ENCODE measurements around the gene MEX3D. TPM values are rescaled to one million over a fixed set of nuclear protein-coding genes. Genes with fewer than 3 reads are reported as not detected.

Gene MEX3D
- total and polyA plus RNA-seq, 4 donors: 0.92 to 9.1 (median 5.2) TPM

- WGBS: 96% methylated on average over 87 of the region's 87 CpGs
- no peak overlapping the region for H3K4me3 ChIP-seq (ENCODE audit: low read depth in 1 of 3, low read length in 3 of 3)
- H3K9ac ChIP-seq (ENCODE audit: low read depth in 1 of 2, low read length in 2 of 2): no peak overlapping the region
- H3K27ac ChIP-seq (ENCODE audit: low read depth in 1 of 2, low read length in 2 of 2): no peak overlapping the region
- no peaks in the 10 kb centered on the region for H3K9me3 ChIP-seq (ENCODE audit: control insufficient read depth in 4 of 4, low read length in 3 of 4)
- peaks cover 5 to 29% (median 12%) of the 10 kb centered on the region in 4 donors for H3K36me3 ChIP-seq (ENCODE audit: control insufficient read depth in 4 of 4, insufficient read depth in 3 of 4, low read depth in 1 of 4, low read length in 3 of 4)
- TF ChIP-seq REST (IDR thresholded peaks at IDR 0.05): no peak
- TF ChIP-seq YY1 (IDR thresholded peaks at IDR 0.05): no peak
- TF ChIP-seq EGR1 (IDR thresholded peaks at IDR 0.05; ENCODE audit: low read depth in 2 of 2): no peak
- no peak for TF ChIP-seq RXRA (IDR thresholded peaks at IDR 0.05)
- no peak for TF ChIP-seq SP1 (IDR thresholded peaks at IDR 0.05)
- TF ChIP-seq HNF4A (conservative IDR thresholded peaks at IDR 0.05): no peak
- no peak for TF ChIP-seq GABPA (IDR thresholded peaks at IDR 0.05 in 1 of 2, conservative IDR thresholded peaks at IDR 0.05 in 1 of 2)
- no peak for TF ChIP-seq MAX (IDR thresholded peaks at IDR 0.05)
- no peaks in the 10 kb centered on the region for H3K27me3 ChIP-seq (ENCODE audit: control insufficient read depth in 4 of 4, insufficient read depth in 4 of 4, low read length in 3 of 4)
- peaks cover 6 to 21% (median 15%) of the 10 kb centered on the region in 4 donors for H3K4me1 ChIP-seq (ENCODE audit: control insufficient read depth in 4 of 4, insufficient read depth in 4 of 4, low read length in 3 of 4)
- DNase-seq (ENCODE audit: low spot score): no peak
Measured at GRCh38 chr19:1584500-1585242, 16.5 kb upstream of the MEX3D start.

- 78% methylated on average over 9 of the region's 9 CpGs for WGBS
- Histone ChIP-seq H3K27ac (ENCODE audit: low read depth in 1 of 2, low read length in 2 of 2) (no peak overlapping the region), H3K4me3 (ENCODE audit: low read depth in 1 of 3, low read length in 3 of 3) (no peak overlapping the region), H3K9me3 (ENCODE audit: control insufficient read depth in 4 of 4, low read length in 3 of 4) (no peaks in the 10 kb centered on the region), H3K36me3 (ENCODE audit: control insufficient read depth in 4 of 4, insufficient read depth in 3 of 4, low read depth in 1 of 4, low read length in 3 of 4) (peaks cover 5 to 43% (median 12%) of the 10 kb centered on the region in 4 donors), H3K27me3 (ENCODE audit: control insufficient read depth in 4 of 4, insufficient read depth in 4 of 4, low read length in 3 of 4) (no peaks in the 10 kb centered on the region), H3K9ac (ENCODE audit: low read depth in 1 of 2, low read length in 2 of 2) (no peak overlapping the region), H3K4me1 (ENCODE audit: control insufficient read depth in 4 of 4, insufficient read depth in 4 of 4, low read length in 3 of 4) (peaks cover 0 to under 1% (median 0%) of the 10 kb centered on the region in 4 donors)
- no peak for TF ChIP-seq RAD21 (IDR thresholded peaks at IDR 0.05)
- TF ChIP-seq HNF4A (conservative IDR thresholded peaks at IDR 0.05): no peak
- no peak for TF ChIP-seq FOXA2 (IDR thresholded peaks at IDR 0.05)
- TF ChIP-seq SP1 (IDR thresholded peaks at IDR 0.05): no peak
- no peak for DNase-seq (ENCODE audit: low spot score)
Measured at GRCh38 chr19:1582201-1582600, 14.1 kb upstream of the MEX3D start.

- peaks cover 5 to 46% (median 14%) of the 10 kb centered on the region in 4 donors for H3K36me3 ChIP-seq (ENCODE audit: control insufficient read depth in 4 of 4, insufficient read depth in 3 of 4, low read depth in 1 of 4, low read length in 3 of 4)
- H3K4me1 ChIP-seq (ENCODE audit: control insufficient read depth in 4 of 4, insufficient read depth in 4 of 4, low read length in 3 of 4): no peaks in the 10 kb centered on the region
- H3K27ac ChIP-seq (ENCODE audit: low read depth in 1 of 2, low read length in 2 of 2): no peak overlapping the region
- no peaks in the 10 kb centered on the region for H3K27me3 ChIP-seq (ENCODE audit: control insufficient read depth in 4 of 4, insufficient read depth in 4 of 4, low read length in 3 of 4)
- no peaks in the 10 kb centered on the region for H3K9me3 ChIP-seq (ENCODE audit: control insufficient read depth in 4 of 4, low read length in 3 of 4)
- TF ChIP-seq ZBTB33 (IDR thresholded peaks at IDR 0.05): no peak
- TF ChIP-seq FOXA1 (IDR thresholded peaks at IDR 0.05): no peak
- no peak for TF ChIP-seq RXRA (IDR thresholded peaks at IDR 0.05)
- TF ChIP-seq TAF1 (conservative IDR thresholded peaks at IDR 0.05): no peak
- TF ChIP-seq JUND (IDR thresholded peaks at IDR 0.05): no peak
- TF ChIP-seq RAD21 (IDR thresholded peaks at IDR 0.05): no peak
- TF ChIP-seq YY1 (IDR thresholded peaks at IDR 0.05): no peak
- no peak for DNase-seq (ENCODE audit: low spot score)
- WGBS: 96% methylated on average over 22 of the region's 22 CpGs
- no peak overlapping the region for H3K9ac ChIP-seq (ENCODE audit: low read depth in 1 of 2, low read length in 2 of 2)
- H3K4me3 ChIP-seq (ENCODE audit: low read depth in 1 of 3, low read length in 3 of 3): no peak overlapping the region
Measured at GRCh38 chr19:1580957-1581356, 12.8 kb upstream of the MEX3D start.
